Neuron (in vitro differentiated cells): ENCODE results near the gene INPP5B.

ENCODE experiments used
- H2AFZ ChIP-seq: one replicate; pipeline ENCODE4 v1.6.1; 2013; ENCODE audit warnings: low read depth, mild to moderate bottlenecking, inconsistent platforms, low read length, moderate library complexity
- H3K27me3 ChIP-seq: one replicate; pipeline ENCODE4 v1.6.1; 2013; ENCODE audit warnings: low read length; ENCODE audit not compliant: insufficient read depth
- H3K36me3 ChIP-seq: one replicate; pipeline ENCODE4 v1.6.1; 2013; ENCODE audit warnings: low read length; ENCODE audit not compliant: insufficient read depth
- H3K4me1 ChIP-seq: one replicate; pipeline ENCODE4 v1.6.1; 2013; ENCODE audit warnings: low read length; ENCODE audit not compliant: insufficient read depth
- H3K4me3 ChIP-seq: 2 replicates; pipeline ENCODE4 v1.5.1; 2013; ENCODE audit warnings: mild to moderate bottlenecking, low read length, moderate library complexity
- H3K9me3 ChIP-seq: one replicate; pipeline ENCODE4 v1.6.1; 2013; ENCODE audit warnings: low read length

The INPP5B gene

DNA sequence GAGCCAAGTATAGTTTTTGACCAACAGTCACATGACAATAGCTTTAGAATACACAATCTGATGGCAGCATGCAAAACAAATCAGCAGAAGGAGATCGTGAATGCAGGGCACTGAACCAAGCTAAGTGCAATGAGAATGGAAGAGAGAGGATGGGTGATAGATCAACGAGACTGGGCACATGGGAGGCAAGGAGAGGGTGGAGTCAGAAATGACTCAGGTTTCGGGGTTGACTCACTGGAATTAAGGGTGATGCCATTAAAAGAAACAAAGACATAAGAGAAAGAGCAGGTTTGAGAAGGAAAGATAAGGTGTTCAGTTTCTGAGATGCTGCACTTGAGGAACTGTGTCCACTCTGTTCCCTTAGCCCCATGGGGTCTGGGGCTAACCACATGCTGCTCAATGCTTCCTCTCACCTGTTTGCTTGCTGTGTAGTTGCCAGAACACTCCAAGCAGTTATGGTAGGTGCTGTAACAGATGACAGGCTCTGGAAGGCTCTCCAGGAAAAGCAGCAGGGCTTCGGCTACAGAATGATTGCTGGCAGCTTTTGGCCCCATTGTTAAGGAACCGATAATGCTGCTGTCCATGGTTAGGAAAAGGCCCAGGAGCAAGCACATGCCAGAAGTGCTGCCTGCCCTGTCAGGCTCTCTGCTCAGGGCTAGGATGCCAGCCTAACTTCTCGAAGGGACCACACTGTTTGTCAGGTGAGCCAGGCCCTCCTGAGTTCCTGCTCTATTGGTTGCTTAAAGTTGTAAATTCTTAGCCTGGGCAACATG lies 81.3 kb downstream of the INPP5B start:
- H2AFZ ChIP-seq: no peak overlapping the region
- H3K9me3 ChIP-seq: no peaks in the 10 kb centered on the region
- no peak overlapping the region for H3K4me3 ChIP-seq
- peaks cover 40% of the 10 kb centered on the region for H3K36me3 ChIP-seq
- H3K4me1 ChIP-seq: no peaks in the 10 kb centered on the region
- no peaks in the 10 kb centered on the region for H3K27me3 ChIP-seq

GRCh38 chr1:37862330-37862729 lies 84.5 kb downstream of the INPP5B start:
- Histone ChIP-seq H3K27me3 (no peaks in the 10 kb centered on the region), H3K36me3 (peaks cover 31% of the 10 kb centered on the region), H3K4me3 (no peak overlapping the region), H3K9me3 (no peaks in the 10 kb centered on the region), H2AFZ (no peak overlapping the region), H3K4me1 (peaks cover 15% of the 10 kb centered on the region)

DNA sequence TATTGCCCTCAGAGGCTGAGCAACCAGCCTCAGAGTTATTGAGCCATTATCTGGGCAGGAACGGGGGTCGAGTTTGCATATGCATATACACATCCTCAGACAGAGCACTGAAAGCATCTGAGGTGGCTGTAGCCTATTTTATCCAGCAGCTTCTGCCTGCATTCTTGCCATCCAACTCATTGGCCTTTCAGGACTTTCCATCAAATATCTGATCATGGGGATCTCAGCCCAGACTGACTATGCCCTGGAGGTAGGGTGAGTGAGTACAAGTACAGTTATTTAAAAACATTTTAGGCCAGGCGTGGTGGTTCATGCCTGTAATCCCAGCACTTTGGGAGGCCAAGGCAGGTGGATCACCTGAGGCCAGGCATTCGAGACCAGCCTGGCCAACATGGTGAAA lies 85.7 kb downstream of the INPP5B start:
- Histone ChIP-seq H3K4me1 (peaks cover 15% of the 10 kb centered on the region), H3K4me3 (no peak overlapping the region), H3K36me3 (peaks cover 35% of the 10 kb centered on the region), H2AFZ (no peak overlapping the region), H3K27me3 (no peaks in the 10 kb centered on the region), H3K9me3 (no peaks in the 10 kb centered on the region)

- H3K9me3 ChIP-seq: no peaks in the 10 kb centered on the region
- no peaks in the 10 kb centered on the region for H3K27me3 ChIP-seq
- H3K36me3 ChIP-seq: peaks cover 34% of the 10 kb centered on the region
- peak overlapping the region; percentile 97 for H3K4me3 ChIP-seq
- H2AFZ ChIP-seq: no peak overlapping the region
- peaks cover 15% of the 10 kb centered on the region for H3K4me1 ChIP-seq
These were observed 86.5 kb downstream of the INPP5B start for GRCh38 chr1:37860346-37860666.

DNA sequence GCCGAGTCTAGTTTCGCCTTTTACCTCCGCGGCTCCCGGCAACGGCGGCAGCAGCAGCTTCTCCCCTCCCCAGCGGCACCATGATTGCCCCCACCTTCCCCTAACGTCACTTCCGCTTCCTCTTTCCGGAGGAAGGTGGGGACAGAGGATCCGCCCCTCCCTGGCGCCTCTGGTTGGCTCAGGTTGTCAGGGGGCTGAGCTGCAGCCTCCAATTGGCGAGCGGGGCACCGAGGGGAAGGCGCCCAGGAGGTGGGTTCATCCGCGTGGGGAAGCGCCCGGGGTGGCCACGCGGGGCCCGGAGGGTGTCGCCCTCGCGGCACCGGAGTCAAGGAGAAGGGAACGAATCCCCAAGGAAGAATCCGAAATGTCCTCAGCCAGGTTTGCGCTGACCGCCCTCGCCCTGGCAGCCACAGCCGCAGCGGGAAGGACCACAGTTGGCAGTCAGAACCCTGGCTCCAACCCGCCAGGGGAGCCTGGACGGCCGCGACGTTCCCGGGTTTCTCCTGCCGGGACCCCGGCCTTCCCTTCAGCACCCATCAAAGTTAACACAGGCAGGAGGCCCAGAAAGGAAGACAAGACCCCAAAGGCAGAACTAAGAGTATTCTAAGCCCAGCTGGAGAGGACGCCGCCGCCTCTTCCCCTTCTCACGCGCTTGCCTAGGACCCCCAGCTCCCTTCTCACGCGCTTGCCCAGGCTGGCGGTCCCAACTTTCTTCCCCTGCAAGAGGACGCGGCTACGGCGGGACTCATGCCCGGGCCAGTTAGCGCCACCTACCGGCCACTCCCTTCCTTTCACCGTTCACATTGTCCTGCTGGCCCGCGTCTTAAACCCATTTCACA lies 87.1 kb downstream of the INPP5B start, which contains the start of gene MTF1:
Gene MTF1, minus strand, starts transcription at position 86 of the 839 bp plus-strand sequence. CDS start 1,934 bp downstream, outside the sequence.
- Histone ChIP-seq H3K4me1 (peaks cover 15% of the 10 kb centered on the region), H2AFZ (peak within 1 kb of the TSS; percentile 79), H3K4me3 (peak within 1 kb of the TSS; percentile 97), H3K36me3 (peaks cover 36% of the 10 kb centered on the region), H3K27me3 (no peaks in the 10 kb centered on the region), H3K9me3 (no peaks in the 10 kb centered on the region)

DNA sequence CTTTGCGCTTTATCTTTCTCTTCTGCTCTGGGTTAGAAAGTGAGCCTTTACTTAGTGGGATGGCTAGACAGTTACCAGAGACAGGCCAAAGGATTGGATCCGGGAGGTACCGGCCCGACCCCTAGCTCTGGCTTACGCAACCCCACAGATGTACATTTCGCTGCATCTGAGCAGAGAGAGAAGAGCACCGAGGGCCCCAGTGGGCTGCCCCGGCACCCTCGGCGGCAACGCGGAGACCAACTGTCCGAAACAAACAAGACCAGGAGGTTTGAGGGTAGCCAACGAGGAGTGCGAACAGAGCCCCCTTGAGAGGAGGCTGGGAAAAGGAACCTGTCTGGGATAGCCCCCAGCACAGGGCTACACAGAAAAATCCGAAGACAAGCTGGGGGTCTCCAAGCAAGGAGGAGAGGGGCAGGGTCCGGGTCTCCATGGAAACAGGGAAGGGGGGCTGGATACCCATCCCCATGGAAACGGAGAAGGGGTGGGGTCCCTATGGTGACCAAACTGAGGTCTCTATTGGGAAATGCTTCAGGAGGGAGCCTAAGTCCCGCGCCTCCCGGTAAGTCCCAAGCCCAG lies 87.8 kb downstream of the INPP5B start:
- H3K4me3 ChIP-seq: peak overlapping the region; percentile 97
- H3K27me3 ChIP-seq: no peaks in the 10 kb centered on the region
- peak overlapping the region; percentile 79 for H2AFZ ChIP-seq
- peaks cover 34% of the 10 kb centered on the region for H3K36me3 ChIP-seq
- H3K4me1 ChIP-seq: peaks cover 15% of the 10 kb centered on the region
- H3K9me3 ChIP-seq: no peaks in the 10 kb centered on the region

DNA sequence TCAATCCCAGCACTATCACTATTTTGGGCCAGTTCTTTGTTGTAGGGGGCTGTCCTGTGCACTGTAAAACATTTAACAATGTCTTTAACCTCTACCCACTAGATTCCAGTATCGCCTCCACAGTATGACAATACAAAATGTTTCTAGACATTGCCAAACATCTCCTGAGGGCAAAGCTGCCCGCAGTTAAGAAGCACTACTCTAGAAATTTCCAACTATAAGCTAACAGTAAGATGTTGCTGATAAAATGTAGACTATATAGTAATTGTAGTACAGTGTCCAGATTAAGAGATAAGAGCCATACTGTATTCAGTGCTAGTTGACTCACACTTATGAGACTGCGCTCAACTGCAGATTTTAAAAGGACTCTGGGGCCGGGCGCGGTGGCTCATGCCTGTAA lies 92.4 kb downstream of the INPP5B start:
- H3K9me3 ChIP-seq: no peaks in the 10 kb centered on the region
- H3K4me1 ChIP-seq: peaks cover 12% of the 10 kb centered on the region
- no peak overlapping the region for H3K4me3 ChIP-seq
- H3K27me3 ChIP-seq: no peaks in the 10 kb centered on the region
- peaks cover 37% of the 10 kb centered on the region for H3K36me3 ChIP-seq
- no peak overlapping the region for H2AFZ ChIP-seq

DNA sequence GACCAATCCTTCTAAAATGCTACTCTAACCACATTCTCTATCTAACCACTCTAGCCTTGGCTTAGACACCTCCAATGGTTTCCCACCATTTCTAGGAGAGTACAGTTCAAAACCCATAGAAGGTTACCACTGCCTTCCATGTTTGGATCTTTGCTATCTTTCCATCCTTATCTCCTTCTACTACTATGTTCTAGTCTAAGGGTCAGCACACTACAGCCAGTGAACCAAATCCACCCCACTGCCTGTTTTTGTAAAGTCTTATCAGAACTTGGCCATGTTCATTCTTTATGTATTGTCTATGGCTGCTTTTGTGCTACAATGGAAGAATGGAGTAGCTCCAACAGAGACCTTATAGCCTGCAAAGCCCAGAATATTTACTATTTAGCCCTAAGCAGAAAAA lies 93.7 kb downstream of the INPP5B start:
- Histone ChIP-seq H3K27me3 (no peaks in the 10 kb centered on the region), H3K9me3 (no peaks in the 10 kb centered on the region), H3K36me3 (peaks cover 37% of the 10 kb centered on the region), H2AFZ (no peak overlapping the region), H3K4me3 (no peak overlapping the region), H3K4me1 (peaks cover 3% of the 10 kb centered on the region)

GRCh38 chr1:37851782-37852210 lies 95.1 kb downstream of the INPP5B start:
- Histone ChIP-seq H3K4me3 (no peak overlapping the region), H3K9me3 (no peaks in the 10 kb centered on the region), H3K27me3 (no peaks in the 10 kb centered on the region), H2AFZ (no peak overlapping the region), H3K36me3 (peaks cover 30% of the 10 kb centered on the region), H3K4me1 (no peaks in the 10 kb centered on the region)

DNA sequence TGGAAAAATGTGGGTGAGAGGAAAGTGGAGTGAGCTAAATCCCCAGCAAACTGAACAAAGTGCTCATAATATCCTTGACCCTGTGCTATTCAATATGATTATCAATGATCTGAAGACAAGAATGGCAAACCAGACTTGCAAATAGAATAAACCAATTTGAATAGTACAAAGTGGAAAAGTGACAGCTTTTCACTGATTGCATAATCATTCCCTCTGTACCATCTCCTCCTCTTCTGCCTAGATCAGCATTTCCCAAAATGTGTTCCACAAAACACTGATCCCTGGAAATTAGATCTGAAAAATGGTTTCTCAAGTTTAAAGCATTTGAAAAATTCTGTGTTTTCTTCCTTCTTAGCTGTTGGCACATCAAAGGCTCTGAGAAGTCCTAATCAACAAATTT lies 95.6 kb downstream of the INPP5B start:
- Histone ChIP-seq H2AFZ (no peak overlapping the region), H3K4me3 (no peak overlapping the region), H3K9me3 (no peaks in the 10 kb centered on the region), H3K4me1 (no peaks in the 10 kb centered on the region), H3K27me3 (no peaks in the 10 kb centered on the region), H3K36me3 (peaks cover 27% of the 10 kb centered on the region)

GRCh38 chr1:37850352-37850955 lies 96.4 kb downstream of the INPP5B start:
- Histone ChIP-seq H3K4me1 (no peaks in the 10 kb centered on the region), H3K4me3 (no peak overlapping the region), H3K36me3 (peaks cover 23% of the 10 kb centered on the region), H3K27me3 (no peaks in the 10 kb centered on the region), H3K9me3 (no peaks in the 10 kb centered on the region), H2AFZ (no peak overlapping the region)

DNA sequence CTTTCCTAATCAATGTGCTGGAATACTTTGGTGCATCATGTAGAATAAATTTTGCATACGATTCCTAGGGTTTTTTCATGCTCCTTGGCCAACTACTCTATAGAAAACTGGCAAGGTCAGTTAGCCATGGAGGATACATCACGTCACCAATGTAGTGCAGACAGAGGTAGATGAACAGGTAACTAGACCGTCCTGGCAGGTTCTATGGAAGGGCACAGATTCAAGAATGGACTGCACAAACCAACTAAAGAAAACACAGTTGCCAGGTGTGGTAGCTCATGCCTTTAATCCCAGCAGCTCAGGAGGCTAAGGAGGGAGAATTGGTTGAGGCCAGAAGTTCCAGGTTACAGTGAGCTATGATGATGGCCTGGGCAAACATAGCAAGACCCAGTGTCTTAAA lies 97.4 kb downstream of the INPP5B start:
- Histone ChIP-seq H2AFZ (no peak overlapping the region), H3K27me3 (no peaks in the 10 kb centered on the region), H3K9me3 (no peaks in the 10 kb centered on the region), H3K4me3 (no peak overlapping the region), H3K4me1 (no peaks in the 10 kb centered on the region), H3K36me3 (peaks cover 20% of the 10 kb centered on the region)
